Measurements from ENCODE around the gene SPATA24. TPM values are rescaled to one million over a fixed set of nuclear protein-coding genes. Genes with fewer than 3 reads are reported as not detected.

The SPATA24 gene
- total RNA-seq, result 4.8 and 5.7 TPM in 2 replicates

GRCh38 chr5:139403787-139404483, at the start of gene SPATA24:
TSS of gene SPATA24 (minus strand) at chr5:139404089. CDS start at chr5:139404060, 29 bp downstream.

GRCh38 chr5:139439013-139439903, 35.4 kb upstream of the SPATA24 start, which contains the start of gene DNAJC18:
TSS of gene DNAJC18 (minus strand) at chr5:139439525. CDS start at chr5:139439445, 80 bp downstream.

DNA sequence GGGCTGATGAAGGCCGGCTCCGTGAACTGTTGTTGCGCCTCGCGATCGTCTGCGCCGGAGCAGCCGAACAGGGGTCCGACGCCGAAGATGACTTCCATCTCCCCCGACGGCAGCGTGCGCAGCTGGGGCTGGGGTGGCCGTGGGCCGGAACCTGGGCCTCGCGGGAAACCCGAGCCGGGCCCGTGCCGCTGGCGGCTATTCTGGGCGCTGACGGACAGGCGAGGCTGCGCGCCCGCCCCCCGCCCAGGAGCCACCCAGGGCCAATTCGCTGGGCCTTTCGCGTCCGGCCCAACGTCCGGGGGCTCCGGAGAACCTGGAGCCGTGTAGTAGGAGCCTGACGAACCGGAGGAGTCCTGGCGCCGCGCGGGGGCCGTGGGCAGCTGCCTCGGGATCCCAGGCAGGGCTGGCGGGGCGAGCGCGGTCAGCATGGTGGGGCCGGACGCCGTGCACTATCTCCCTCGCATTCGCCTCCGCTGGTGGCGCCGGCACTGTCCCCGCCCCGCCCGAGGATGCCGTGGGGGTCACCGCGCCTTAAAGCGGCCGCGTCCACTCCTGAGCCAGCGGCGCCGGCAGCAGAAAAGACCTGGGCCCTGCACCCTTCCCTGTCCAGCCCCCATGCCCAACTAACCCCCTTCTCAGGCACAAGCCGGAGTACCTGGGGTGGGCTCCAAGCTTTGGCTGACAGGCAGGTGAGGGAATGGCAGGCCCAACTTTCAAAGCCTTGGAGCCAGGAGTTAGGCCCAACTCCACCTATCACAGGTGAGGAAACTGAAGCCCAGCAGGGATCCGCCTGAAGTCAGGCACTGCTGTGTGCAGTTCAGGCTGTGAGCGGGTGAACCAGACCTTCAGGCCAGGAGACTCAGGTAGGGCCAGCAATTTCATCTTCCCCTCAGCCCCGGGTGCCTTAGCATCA, 9.0 kb downstream of the SPATA24 start, which contains the start of gene PROB1:
Gene PROB1, minus strand, starts transcription at position 451 of the 913 bp plus-strand sequence. Its CDS starts 23 bp downstream, at position 428.

DNA sequence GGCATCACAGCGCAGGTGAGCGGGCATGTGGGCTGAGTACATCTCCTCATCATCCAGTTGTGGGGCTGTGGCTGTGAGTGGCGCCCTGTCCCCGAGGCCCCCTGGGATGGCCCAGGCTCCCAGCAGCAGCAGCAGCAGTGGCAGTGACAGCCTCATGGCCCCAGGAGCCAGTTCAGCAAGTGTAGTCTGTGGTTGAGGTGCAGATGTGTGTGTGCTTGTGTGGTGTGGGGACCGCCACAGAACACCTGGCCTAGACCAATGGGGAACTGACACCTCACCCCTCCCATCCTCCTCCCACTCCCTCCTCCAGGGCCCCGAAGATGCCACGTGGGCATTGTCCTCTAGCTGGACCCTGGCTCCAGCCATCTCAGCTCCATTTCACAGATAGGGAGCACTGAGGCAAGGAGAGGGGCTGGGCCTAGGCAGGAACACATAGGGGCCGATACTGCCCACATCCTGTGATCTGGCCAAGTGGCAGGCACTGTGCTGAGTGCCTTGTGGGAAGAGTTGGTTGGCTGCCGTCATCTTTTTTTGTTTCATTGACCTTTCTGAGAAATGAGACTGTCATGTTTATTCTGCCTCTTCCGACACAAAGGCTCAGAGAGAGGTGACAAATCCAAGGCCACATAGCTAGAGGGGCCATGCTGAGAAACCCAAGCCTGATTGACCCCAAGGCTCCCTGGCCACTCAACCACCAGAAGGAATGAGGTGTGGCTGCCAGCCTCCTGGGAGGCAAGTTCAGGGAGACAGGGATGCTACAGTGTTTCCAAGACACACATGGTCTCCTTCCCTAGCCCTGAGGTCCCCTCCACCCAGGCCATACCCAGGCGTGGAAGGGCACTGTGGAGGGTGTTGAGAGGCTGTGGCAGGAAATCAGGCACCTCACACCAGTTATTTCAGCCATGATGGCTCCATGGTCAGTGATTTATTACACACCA, 13.9 kb downstream of the SPATA24 start, which contains the start of gene MZB1:
Gene MZB1, minus strand, starts transcription at position 213 of the 938 bp plus-strand sequence. Its CDS starts 57 bp downstream, at position 156.

GRCh38 chr5:139383275-139383992, 20.5 kb downstream of the SPATA24 start, which contains the start of gene SLC23A1:
TSS of gene SLC23A1 (minus strand) at chr5:139383297. CDS start at chr5:139383253, 44 bp downstream.

Other genes starting within 250 kb of the SPATA24 start
- 104 and 120 TPM in 2 replicates for gene SIL1, start 205.7 kb downstream of the SPATA24 start, total RNA-seq
- gene MATR3, start 110.3 kb downstream of the SPATA24 start, total RNA-seq, result 263 and 296 TPM in 2 replicates
- 28.9 and 52.1 TPM in 2 replicates for gene PAIP2, start 62.2 kb downstream of the SPATA24 start, total RNA-seq
- not detected in 2 replicates for gene SLC23A1, start 20.8 kb downstream of the SPATA24 start, total RNA-seq
- gene MZB1, start 14.2 kb downstream of the SPATA24 start, total RNA-seq, result not detected in 2 replicates
- 1.3 and 1.7 TPM in 2 replicates for gene PROB1, start 9.0 kb downstream of the SPATA24 start, total RNA-seq
- 8.1 and 12.6 TPM in 2 replicates for gene DNAJC18, start 35.4 kb upstream of the SPATA24 start, total RNA-seq
- gene ECSCR, start 58.7 kb upstream of the SPATA24 start, total RNA-seq, result 2.2 and 4.4 TPM in 2 replicates
- gene SMIM33, start 66.9 kb upstream of the SPATA24 start, total RNA-seq, result not detected in 2 replicates
- 58.8 and 76.5 TPM in 2 replicates for gene STING1, start 78.7 kb upstream of the SPATA24 start, total RNA-seq
- 43.5 and 49.7 TPM in 2 replicates for gene UBE2D2, start 157.2 kb upstream of the SPATA24 start, total RNA-seq
- gene CXXC5, start 244.3 kb upstream of the SPATA24 start, total RNA-seq, result 125 and 200 TPM in 2 replicates